ENCODE data around the gene DLX5.

- TF ChIP-seq CTCF (IDR thresholded peaks at IDR 0.05) (no peak), POLR2A (IDR thresholded peaks at IDR 0.05) (no peak), EP300 (IDR thresholded peaks at IDR 0.05) (no peak)
These were observed 35.3 kb downstream of the DLX5 start for GRCh38 chr7:96989241-96989858.
